Smooth muscle cell (in vitro differentiated cells): Measurements from ENCODE around the gene TNNI2. TPM values are rescaled to one million over a fixed set of nuclear protein-coding genes. Genes with fewer than 3 reads are reported as not detected.
"Not testable (repeated sequence)": the region's sequence is repeated elsewhere in the genome, so short reads cannot be mapped to it uniquely, and the experiment has no call there.

Experiments
- DNase-seq: peaks from one replicate; lab custom pipeline; 2025; ENCODE audit not compliant: unreplicated experiment; lab: John Stamatoyannopoulos, UW
- H2AFZ ChIP-seq: fragments of 200-600 bp; sonication (generic); 2 replicates; pipeline ENCODE4 v1.6.0; 2016; ENCODE audit warnings: antibody characterized with exemption, low read depth, mild to moderate bottlenecking
- H3F3A ChIP-seq: fragments of 200-600 bp; sonication (generic); 2 replicates; pipeline ENCODE4 v1.6.0; 2017; ENCODE audit warnings: antibody characterized with exemption, low read depth
- H3K27ac ChIP-seq: fragments of 200-600 bp; sonication (generic); 2 replicates; pipeline ENCODE4 v1.5.1; 2016; ENCODE audit warnings: low read depth, mild to moderate bottlenecking
- H3K27me3 ChIP-seq: fragments of 200-600 bp; sonication (generic); 2 replicates; pipeline ENCODE4 v1.6.1; 2016; ENCODE audit warnings: low read depth, mild to moderate bottlenecking
- H3K36me3 ChIP-seq: fragments of 200-600 bp; sonication (generic); 2 replicates; pipeline ENCODE4 v1.5.1; 2016; ENCODE audit warnings: low read depth
- H3K4me1 ChIP-seq: fragments of 200-600 bp; sonication (generic); 2 replicates; pipeline ENCODE4 v1.5.1; 2016; ENCODE audit warnings: low read depth
- H3K4me2 ChIP-seq: fragments of 200-600 bp; sonication (generic); 2 replicates; pipeline ENCODE4 v1.6.0; 2016; ENCODE audit warnings: mild to moderate bottlenecking
- H3K4me3 ChIP-seq: fragments of 200-600 bp; sonication (generic); 2 replicates; pipeline ENCODE4 v1.5.1; 2016; ENCODE audit warnings: mild to moderate bottlenecking
- H3K79me2 ChIP-seq: fragments of 200-600 bp; sonication (generic); 2 replicates; pipeline ENCODE4 v1.6.0; 2016; ENCODE audit warnings: low read depth, mild to moderate bottlenecking
- H3K9ac ChIP-seq: fragments of 200-600 bp; sonication (generic); 2 replicates; pipeline ENCODE4 v1.6.0; 2016; ENCODE audit warnings: low read depth
- H3K9me3 ChIP-seq: fragments of 200-600 bp; sonication (generic); replicated peaks from 2 replicates; pipeline ENCODE4 v1.5.1; 2016; ENCODE audit warnings: low read depth
- H4K20me1 ChIP-seq: fragments of 200-600 bp; sonication (generic); 2 replicates; pipeline ENCODE4 v1.6.0; 2016; ENCODE audit warnings: low read depth
- whole genome bisulfite sequencing: methylation state at CpG from one replicate; pipeline ENCODE4 v1.1.7; 2016; ENCODE audit warnings: low lambda C conversion rate; 5-methylcytosine and 5-hydroxymethylcytosine counted together
- polyA plus RNA-seq: library from polyadenylated mRNA; unstranded; fragments of >200 nt; fragmentation: Nextera tagmentation; extraction: Ambion mirVana; gene quantifications from 2 replicates; pipeline ENCODE4 v1.2.1, GENCODE V29; 2016
- total RNA-seq: library from RNA; depleted of rRNA; stranded (reverse); fragments of >200 nt; gene quantifications from 2 replicates; pipeline ENCODE4 v1.2.3, GENCODE V29; 2014
- TF ChIP-seq, protein P1 (sequence below): fragments of 200-600 bp; sonication (generic); IDR thresholded peaks from 2 replicates; pipeline ENCODE4 v1.5.1; 2017; ENCODE audit warnings: borderline replicate concordance, mild to moderate bottlenecking, antibody characterized with exemption; ENCODE audit not compliant: insufficient read depth, poor library complexity, severe bottlenecking

The TNNI2 gene
- total and polyA plus RNA-seq, 2 experiments from 2014 or later, result 0.94 to 1.2 TPM

DNA sequence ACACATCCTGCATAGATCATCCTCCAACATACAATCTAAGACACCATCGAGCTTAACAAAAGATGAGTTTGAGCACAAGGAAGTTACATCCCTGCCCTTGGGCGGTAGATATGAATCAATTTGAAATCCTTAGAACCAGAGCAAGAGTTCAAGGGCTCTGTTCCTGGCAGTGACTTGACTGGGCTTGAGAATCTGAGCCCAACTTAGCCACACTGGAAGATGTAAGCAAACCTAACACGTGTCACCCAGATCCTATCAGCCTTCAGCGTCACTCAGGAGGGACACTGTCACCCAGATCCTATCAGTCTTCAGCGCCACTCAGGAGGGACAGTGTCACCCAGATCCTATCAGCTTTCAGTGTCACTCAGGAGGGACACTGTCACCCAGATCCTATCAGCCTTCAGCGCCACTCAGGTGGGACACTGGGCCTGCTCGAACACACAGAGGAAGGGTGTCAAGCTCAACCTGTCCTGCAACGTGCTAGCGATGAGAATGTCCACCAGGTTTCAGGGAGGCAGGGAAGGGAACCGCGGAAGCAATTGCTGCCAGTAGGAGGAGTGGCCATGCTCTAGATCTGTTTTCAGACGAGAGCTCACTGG, 42.3 kb upstream of the TNNI2 start:
- Histone ChIP-seq H3K9me3 (no peaks in the 10 kb centered on the region), H3K27me3 (no peaks in the 10 kb centered on the region), H3K4me2 (no peak overlapping the region), H3K9ac (no peak overlapping the region), H3K36me3 (no peaks in the 10 kb centered on the region), H2AFZ (no peak overlapping the region), H4K20me1 (no peaks in the 10 kb centered on the region), H3K79me2 (no peaks in the 10 kb centered on the region), H3K27ac (no peak overlapping the region), H3K4me1 (no peaks in the 10 kb centered on the region), H3F3A (no peaks in the 10 kb centered on the region), H3K4me3 (no peak overlapping the region)
- WGBS, result 59% methylated on average over 12 of the region's 12 CpGs
- no peak for DNase-seq
- TF ChIP-seq, protein P1, sequence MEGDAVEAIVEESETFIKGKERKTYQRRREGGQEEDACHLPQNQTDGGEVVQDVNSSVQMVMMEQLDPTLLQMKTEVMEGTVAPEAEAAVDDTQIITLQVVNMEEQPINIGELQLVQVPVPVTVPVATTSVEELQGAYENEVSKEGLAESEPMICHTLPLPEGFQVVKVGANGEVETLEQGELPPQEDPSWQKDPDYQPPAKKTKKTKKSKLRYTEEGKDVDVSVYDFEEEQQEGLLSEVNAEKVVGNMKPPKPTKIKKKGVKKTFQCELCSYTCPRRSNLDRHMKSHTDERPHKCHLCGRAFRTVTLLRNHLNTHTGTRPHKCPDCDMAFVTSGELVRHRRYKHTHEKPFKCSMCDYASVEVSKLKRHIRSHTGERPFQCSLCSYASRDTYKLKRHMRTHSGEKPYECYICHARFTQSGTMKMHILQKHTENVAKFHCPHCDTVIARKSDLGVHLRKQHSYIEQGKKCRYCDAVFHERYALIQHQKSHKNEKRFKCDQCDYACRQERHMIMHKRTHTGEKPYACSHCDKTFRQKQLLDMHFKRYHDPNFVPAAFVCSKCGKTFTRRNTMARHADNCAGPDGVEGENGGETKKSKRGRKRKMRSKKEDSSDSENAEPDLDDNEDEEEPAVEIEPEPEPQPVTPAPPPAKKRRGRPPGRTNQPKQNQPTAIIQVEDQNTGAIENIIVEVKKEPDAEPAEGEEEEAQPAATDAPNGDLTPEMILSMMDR, result no peak

DNA sequence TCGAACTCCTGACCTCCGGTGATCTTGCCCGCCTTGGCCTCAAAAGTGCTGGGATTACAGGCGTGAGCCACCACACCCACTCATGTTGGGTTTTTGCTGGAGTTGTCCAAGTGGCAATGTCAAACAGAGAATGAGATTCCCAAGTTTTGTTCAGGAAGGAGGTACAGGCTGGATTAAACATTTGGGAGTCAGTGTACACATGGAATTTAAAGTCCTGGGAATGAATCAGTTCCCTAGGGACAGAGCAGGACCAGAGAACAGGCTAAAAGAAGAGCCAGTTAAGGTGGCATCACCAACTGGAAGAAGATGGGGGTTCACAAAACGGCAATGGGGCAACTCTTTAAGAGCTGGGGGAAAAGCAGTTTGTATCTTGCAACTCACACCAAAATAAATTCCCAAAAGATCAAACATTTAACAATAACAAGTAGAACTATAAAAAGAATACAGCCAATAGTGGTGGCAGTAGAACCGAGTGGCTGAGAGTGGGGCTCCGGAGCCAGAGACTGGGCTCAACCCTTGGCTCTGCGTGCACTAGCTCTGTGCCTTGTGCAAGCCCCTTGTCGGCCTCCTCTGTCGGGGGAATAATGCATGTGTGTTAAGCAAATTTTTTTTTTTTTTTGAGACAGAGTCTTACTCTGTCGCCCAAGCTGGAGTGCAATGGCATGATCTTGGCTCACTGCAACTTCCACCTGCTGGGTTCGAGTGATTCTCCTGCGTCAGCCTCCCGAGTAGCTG, 41.2 kb upstream of the TNNI2 start:
- H3F3A ChIP-seq, result no peaks in the 10 kb centered on the region
- H4K20me1 ChIP-seq, result no peaks in the 10 kb centered on the region
- H2AFZ ChIP-seq, result no peak overlapping the region
- H3K36me3 ChIP-seq, result no peaks in the 10 kb centered on the region
- H3K9ac ChIP-seq, result no peak overlapping the region
- 93% methylated on average over 14 of the region's 14 CpGs for WGBS
- H3K27ac ChIP-seq, result no peak overlapping the region
- H3K79me2 ChIP-seq, result no peaks in the 10 kb centered on the region
- no peak overlapping the region for H3K4me2 ChIP-seq
- TF ChIP-seq, protein P1, result no peak
- DNase-seq, result no peak
- no peaks in the 10 kb centered on the region for H3K27me3 ChIP-seq
- H3K4me3 ChIP-seq, result no peak overlapping the region
- no peaks in the 10 kb centered on the region for H3K9me3 ChIP-seq
- H3K4me1 ChIP-seq, result no peaks in the 10 kb centered on the region

DNA sequence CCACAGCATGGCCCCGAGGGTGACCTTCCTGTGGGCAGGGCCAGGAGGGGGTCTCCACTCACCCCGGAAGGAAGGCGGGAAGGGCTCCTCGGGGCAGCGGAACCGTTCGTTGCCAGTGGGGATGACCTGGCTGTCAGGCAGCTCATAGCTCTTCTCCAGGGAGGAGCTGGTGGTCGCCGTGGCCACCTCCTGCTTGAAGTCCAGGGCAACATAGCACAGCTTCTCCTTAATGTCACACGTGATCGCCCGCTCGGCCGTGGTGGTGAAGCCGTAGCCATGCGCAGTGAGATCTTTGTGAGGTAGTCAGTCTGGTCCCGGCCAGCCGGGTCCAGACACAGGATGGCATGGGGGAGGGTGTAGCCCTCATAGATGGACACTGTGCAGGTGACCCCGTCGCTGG, 35.5 kb upstream of the TNNI2 start:
- Histone ChIP-seq H3K4me3 (no peak overlapping the region), H3K9me3 (no peaks in the 10 kb centered on the region), H3F3A (no peaks in the 10 kb centered on the region), H2AFZ (no peak overlapping the region), H3K4me2 (no peak overlapping the region), H3K36me3 (no peaks in the 10 kb centered on the region), H3K27ac (no peak overlapping the region), H3K27me3 (no peaks in the 10 kb centered on the region), H3K9ac (no peak overlapping the region), H3K4me1 (no peaks in the 10 kb centered on the region), H3K79me2 (no peaks in the 10 kb centered on the region), H4K20me1 (no peaks in the 10 kb centered on the region)
- 98% methylated on average over 20 of the region's 20 CpGs for WGBS
- TF ChIP-seq, protein P1, result no peak
- DNase-seq, result no peak

DNA sequence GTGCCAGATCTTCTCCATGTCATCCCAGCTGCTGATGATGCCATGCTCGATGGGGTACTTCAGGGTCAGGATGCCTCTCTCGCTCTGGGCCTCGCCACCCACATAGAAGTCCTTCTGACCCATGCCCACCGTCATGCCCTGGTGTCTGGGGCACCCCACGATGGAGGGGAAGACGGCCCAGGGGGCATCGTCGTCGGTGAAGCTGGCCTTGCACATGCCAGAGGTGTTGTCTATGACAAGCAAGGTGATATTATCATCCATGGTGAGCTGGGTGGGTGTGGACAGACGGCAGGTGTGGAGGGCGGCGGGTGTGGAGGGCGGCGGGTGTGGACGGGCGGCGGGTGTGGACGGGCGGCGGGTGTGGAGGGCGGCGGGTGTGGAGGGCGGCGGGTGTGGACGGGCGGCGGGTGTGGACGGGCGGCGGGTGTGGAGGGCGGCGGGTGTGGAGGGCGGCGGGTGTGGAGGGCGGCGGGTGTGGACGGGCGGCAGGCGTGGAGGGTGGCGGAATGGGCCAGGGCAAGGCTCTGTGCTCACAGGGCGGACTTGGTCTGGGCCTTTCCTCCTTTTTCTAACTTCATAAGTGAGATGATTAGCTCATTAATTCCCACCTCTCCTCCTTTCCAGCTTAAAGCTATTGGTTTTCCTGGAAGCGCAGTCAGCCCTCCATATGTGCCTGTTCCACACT, 34.8 kb upstream of the TNNI2 start:
- H3F3A ChIP-seq, H3K9ac ChIP-seq, H3K4me1 ChIP-seq, H3K4me3 ChIP-seq, H3K4me2 ChIP-seq, H3K9me3 ChIP-seq, H4K20me1 ChIP-seq, DNase-seq, H3K27me3 ChIP-seq, H2AFZ ChIP-seq, H3K36me3 ChIP-seq, H3K27ac ChIP-seq, H3K79me2 ChIP-seq: not testable (repeated sequence)
- 96% methylated on average over 14 of the region's 42 CpGs for WGBS
